Upper lobe of right lung (tissue), 1 donor: ENCODE data around the gene USP24. TPM values are rescaled to one million over a fixed set of nuclear protein-coding genes. Genes with fewer than 3 reads are reported as not detected.

ENCODE experiments used
- ATAC-seq: fragments of 200-7000 bp; cut with Tn5 transposase; one replicate; pipeline ENCODE4 v1.9.1; 2020; ENCODE audit warnings: mild to moderate bottlenecking, moderate library complexity
- DNase-seq: peaks from one replicate; pipeline ENCODE4 v3.0.0-alpha.2; 2020
- H3K27ac ChIP-seq: fragments of 200-600 bp; one replicate; pipeline ENCODE4 v1.8.0; 2022
- H3K27me3 ChIP-seq: fragments of 200-600 bp; one replicate; pipeline ENCODE4 v1.8.0; 2022; ENCODE audit warnings: mild to moderate bottlenecking
- H3K36me3 ChIP-seq: fragments of 200-600 bp; one replicate; pipeline ENCODE4 v1.8.0; 2022
- H3K4me1 ChIP-seq: fragments of 200-600 bp; one replicate; pipeline ENCODE4 v1.8.0; 2022
- H3K4me3 ChIP-seq: fragments of 200-600 bp; one replicate; pipeline ENCODE4 v1.8.0; 2022; ENCODE audit warnings: mild to moderate bottlenecking
- H3K9me3 ChIP-seq: fragments of 200-600 bp; one replicate; pipeline ENCODE4 v1.8.0; 2022
- CTCF ChIP-seq: fragments of 200-600 bp; IDR thresholded peaks from one replicate; pipeline ENCODE4 v1.8.0; 2022; ENCODE audit warnings: antibody characterized with exemption
- intact Hi-C: fragments of 100-400 bp; cut with DNase I; formaldehyde crosslinking; loops from one replicate; pipeline ENCODE4 v1.11.0; 2022
- total RNA-seq: library from RNA; stranded (reverse); fragmentation: NEBNext Ultra II Directional; extraction: Animal tissue kit (Norgen Biotek cat#: 25700); gene quantifications from one replicate; pipeline ENCODE4 v1.2.1, GENCODE V29; 2021
- donor health status: DM: no; HTN: yes; CAD: no; lungs with severe emphysema.

USP24 gene
- total RNA-seq, 1 donor from 2014 or later, result 39.5 TPM

DNA sequence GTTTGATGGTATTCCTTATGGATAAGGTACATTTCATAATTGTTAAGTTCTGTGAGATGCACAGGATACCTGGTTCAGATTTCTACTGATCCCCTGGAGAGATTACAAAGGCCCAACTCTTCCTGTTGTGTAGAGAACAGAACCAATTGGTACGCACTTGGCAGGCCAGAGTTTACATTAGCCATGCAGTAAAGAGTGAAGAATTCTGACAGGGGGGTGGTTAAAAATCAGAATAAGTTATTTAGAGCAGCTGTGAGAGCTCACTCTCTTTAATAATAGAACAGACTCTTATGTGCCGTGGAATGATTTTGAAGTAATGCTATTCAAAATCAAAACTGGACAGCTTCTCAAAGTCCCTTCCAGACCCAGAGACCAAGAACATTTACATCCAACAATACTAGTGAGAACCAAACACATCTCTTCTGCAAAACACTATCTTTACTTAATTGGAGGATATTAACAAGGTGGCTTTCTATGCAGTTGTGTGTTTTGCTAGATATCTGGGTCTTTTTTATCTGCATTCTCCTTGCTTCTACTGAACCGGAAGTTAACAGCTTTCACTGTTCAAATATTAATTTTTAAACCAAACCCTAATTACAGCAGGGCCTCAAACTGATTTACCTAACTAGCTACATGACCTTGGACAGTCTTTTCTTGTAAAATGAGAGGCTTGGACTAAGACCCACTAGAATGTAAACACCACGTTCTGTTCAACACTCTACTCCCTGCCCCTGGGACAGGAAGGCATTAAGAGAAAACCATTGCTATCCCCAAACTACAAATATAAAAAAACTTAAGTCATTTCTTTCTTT is 4.0 kb downstream of the USP24 start:
- Histone ChIP-seq H3K27me3 (no peaks in the 10 kb centered on the region), H3K9me3 (no peaks in the 10 kb centered on the region), H3K36me3 (no peaks in the 10 kb centered on the region), H3K4me3 (peak overlapping the region; percentile 3), H3K4me1 (peaks cover 55% of the 10 kb centered on the region), H3K27ac (peak overlapping the region; percentile 49)
- no peak for DNase-seq
- no peak for TF ChIP-seq CTCF
- intact Hi-C loops, result no loop called here
- no peak for ATAC-seq

GRCh38 chr1:55209247-55209646 is 5.9 kb downstream of the USP24 start:
- intact Hi-C loops, result no loop called here
- no peak overlapping the region for H3K27ac ChIP-seq
- DNase-seq (no peak), ATAC-seq (no peak)
- no peaks in the 10 kb centered on the region for H3K36me3 ChIP-seq
- H3K9me3 ChIP-seq, result no peaks in the 10 kb centered on the region
- no peak for TF ChIP-seq CTCF
- no peaks in the 10 kb centered on the region for H3K27me3 ChIP-seq
- H3K4me3 ChIP-seq, result no peak overlapping the region
- peaks cover 63% of the 10 kb centered on the region for H3K4me1 ChIP-seq

- Histone ChIP-seq H3K9me3 (no peaks in the 10 kb centered on the region), H3K4me3 (no peak overlapping the region), H3K27me3 (no peaks in the 10 kb centered on the region), H3K36me3 (no peaks in the 10 kb centered on the region), H3K27ac (no peak overlapping the region), H3K4me1 (peaks cover 57% of the 10 kb centered on the region)
- no peak for TF ChIP-seq CTCF
- no peak for ATAC-seq
- DNase-seq, result no peak
- intact Hi-C loops, result no loop called here
Measured at GRCh38 chr1:55206210-55206609, 9.0 kb downstream of the USP24 start.

GRCh38 chr1:55204997-55205396 is 10.2 kb downstream of the USP24 start:
- Histone ChIP-seq H3K27ac (no peak overlapping the region), H3K4me1 (peaks cover 45% of the 10 kb centered on the region)
- intact Hi-C loops, result no loop called here

DNA sequence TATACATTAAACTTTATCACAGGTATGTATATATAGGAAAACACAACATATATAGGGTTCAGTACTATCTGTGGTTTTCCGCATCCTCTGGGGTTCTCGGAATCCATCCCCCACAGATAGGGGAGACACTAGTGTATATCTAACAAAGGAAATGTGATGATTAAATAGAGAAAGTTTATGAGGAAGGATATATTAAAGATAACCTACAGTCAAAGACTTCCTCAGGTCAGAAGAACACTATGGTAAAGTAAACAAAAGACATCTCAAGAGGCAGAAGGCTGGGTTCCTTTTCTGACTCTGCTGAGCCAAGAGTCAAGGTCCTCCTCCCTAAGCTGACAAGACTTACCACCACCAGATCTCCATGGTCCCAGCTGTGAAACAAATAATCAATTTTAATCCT is 12.1 kb downstream of the USP24 start:
- no peaks in the 10 kb centered on the region for H3K9me3 ChIP-seq
- H3K4me1 ChIP-seq, result peaks cover 32% of the 10 kb centered on the region
- H3K27ac ChIP-seq, result no peak overlapping the region
- no peaks in the 10 kb centered on the region for H3K36me3 ChIP-seq
- no peaks in the 10 kb centered on the region for H3K27me3 ChIP-seq
- TF ChIP-seq CTCF, result no peak
- no peak for ATAC-seq
- no peak for DNase-seq
- no peak overlapping the region for H3K4me3 ChIP-seq
- intact Hi-C loops, result no loop called here

More at GRCh38 chr1:55204997-55205396, 10.2 kb downstream of the USP24 start:
- Histone ChIP-seq H3K4me3 (no peak overlapping the region), H3K27me3 (no peaks in the 10 kb centered on the region), H3K9me3 (no peaks in the 10 kb centered on the region), H3K36me3 (no peaks in the 10 kb centered on the region)
- no peak for DNase-seq
- no peak for TF ChIP-seq CTCF
- ATAC-seq, result peak; percentile 75
